ENCODE data around the gene TOX2.

TOX2 gene, protein sequence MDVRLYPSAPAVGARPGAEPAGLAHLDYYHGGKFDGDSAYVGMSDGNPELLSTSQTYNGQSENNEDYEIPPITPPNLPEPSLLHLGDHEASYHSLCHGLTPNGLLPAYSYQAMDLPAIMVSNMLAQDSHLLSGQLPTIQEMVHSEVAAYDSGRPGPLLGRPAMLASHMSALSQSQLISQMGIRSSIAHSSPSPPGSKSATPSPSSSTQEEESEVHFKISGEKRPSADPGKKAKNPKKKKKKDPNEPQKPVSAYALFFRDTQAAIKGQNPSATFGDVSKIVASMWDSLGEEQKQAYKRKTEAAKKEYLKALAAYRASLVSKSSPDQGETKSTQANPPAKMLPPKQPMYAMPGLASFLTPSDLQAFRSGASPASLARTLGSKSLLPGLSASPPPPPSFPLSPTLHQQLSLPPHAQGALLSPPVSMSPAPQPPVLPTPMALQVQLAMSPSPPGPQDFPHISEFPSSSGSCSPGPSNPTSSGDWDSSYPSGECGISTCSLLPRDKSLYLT

DNA sequence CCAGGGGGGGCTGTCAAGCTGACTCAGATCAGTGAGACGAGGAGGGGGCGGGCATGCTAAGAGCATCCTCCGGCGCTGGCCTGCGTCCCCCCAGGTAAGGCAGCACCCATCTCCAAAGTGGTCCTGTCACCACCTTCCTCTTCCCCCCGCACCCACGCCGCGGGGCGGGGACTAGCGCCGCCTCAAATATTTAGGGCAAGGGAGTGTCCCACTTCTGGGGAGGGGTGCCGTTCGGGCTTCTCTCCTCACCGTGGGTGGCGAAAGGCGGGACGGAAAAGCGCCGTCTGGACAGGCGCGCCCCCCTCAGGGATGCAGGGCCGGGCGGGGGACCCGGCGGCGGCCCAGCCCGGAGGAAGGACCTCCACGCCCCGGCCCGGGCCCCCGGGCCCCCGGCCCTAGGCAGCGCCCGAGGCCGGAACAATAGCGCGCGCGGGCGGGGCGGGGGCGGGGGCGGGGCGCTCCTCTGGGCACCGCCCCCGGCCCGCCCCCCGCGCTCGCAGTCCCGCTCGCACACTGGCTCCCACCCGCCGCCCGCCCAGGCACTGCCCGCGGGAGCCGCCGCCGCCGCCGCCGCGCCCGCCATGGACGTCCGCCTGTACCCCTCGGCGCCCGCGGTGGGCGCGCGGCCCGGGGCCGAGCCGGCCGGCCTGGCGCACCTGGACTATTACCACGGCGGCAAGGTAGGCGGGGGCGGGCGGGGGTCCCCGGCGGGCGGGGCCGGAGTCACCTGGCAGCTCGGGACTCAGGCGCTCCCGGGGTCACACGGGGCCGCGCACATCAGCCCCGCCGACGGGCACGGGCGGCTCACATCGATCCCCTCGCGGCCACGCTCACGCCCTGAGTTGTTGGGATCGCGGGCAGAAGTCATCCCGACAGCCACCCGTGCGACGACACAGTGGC lies at the start of gene TOX2:
TSS of gene TOX2 (plus strand) at position 542 of the 900 bp plus-strand sequence. CDS start at position 582, 40 bp downstream.
- peak; percentile 63 for DNase-seq

- no peak for DNase-seq
Measured at GRCh38 chr20:43868091-43868490, 46.6 kb upstream of the TOX2 start.

DNA sequence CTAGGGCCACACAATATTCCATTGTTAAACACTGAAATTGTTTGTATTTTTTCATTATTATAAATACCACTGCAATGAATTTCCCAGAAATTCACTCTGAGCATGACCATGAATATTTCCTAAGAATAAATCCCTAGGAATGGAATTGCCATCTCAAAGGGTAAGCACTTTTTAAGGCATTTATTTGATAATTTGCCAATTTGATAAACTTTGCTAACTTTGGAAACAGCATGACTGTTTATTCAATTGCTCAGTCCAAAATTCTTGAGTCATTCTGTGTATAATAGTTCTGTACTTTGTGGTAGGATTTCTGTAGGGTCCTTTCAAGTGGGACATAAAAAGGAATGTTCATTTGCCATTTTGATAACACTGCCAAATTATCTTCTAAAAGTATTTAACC lies 44.2 kb upstream of the TOX2 start:
- no peak for DNase-seq

GRCh38 chr20:43878776-43879175 lies 35.9 kb upstream of the TOX2 start:
- no peak for DNase-seq

- no peak for DNase-seq
Measured at GRCh38 chr20:43893930-43894329, 20.7 kb upstream of the TOX2 start.

- DNase-seq = no peak
Measured at GRCh38 chr20:43894491-43894890, 20.2 kb upstream of the TOX2 start.

- no peak for DNase-seq
Measured at GRCh38 chr20:43895235-43895634, 19.4 kb upstream of the TOX2 start.

GRCh38 chr20:43899274-43900120 lies 15.2 kb upstream of the TOX2 start:
- DNase-seq = no peak

- no peak for DNase-seq
Measured at GRCh38 chr20:43900121-43900466, 14.6 kb upstream of the TOX2 start.

DNA sequence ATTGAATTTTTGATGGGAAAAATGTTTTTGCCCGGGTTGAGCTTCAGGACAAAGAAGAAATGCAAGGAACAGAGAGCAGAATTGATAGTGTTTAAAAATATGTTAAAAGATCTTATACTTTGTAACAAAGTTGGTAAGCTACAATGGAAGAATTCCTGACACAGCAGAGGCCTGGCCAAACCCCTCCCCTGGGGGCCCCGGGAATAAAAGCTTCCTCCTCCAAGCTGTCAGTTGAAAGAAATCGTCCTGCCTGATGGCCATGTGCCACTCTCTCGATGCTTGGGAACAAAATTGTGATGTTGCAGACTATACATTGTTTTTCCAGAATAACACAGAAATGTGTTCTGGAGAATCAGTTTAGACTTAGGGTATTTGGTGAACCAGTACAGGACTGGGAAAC lies 14.2 kb upstream of the TOX2 start:
- no peak for DNase-seq

GRCh38 chr20:43901296-43901695 lies 13.4 kb upstream of the TOX2 start:
- no peak for DNase-seq

- DNase-seq = no peak
Measured at GRCh38 chr20:43903953-43904826, 10.5 kb upstream of the TOX2 start.

GRCh38 chr20:43904827-43905177 lies 9.8 kb upstream of the TOX2 start:
- no peak for DNase-seq

GRCh38 chr20:43906505-43907034 lies 8.1 kb upstream of the TOX2 start:
- no peak for DNase-seq

GRCh38 chr20:43909211-43909610 lies 5.4 kb upstream of the TOX2 start:
- DNase-seq = no peak

GRCh38 chr20:43909720-43910119 lies 4.9 kb upstream of the TOX2 start:
- no peak for DNase-seq

DNA sequence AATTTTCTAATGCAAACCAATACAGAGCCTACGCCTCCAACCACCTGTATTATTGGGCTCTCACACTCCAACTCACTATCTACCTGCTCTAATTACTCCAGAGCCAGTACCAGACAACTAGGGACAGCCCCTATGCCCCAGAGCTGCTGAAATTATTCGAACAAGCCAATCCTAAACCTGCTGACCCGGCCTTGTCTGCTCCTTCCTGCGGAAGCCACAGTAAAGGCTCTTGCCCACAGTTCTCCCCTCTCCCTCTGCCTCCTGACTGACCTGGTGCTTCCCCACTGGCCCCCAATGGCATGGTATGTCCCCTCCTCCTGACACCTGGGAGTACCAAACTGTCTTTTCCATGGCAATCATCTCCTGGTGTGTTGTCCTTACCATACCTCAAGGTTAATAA lies 4.1 kb upstream of the TOX2 start:
- DNase-seq = no peak

- no peak for DNase-seq
Measured at GRCh38 chr20:43911066-43911465, 3.6 kb upstream of the TOX2 start.

- no peak for DNase-seq
Measured at GRCh38 chr20:43913291-43914025, 1.2 kb upstream of the TOX2 start.

- DNase-seq = peak; percentile 56
Measured at GRCh38 chr20:43915211-43916072, 790 bp downstream of the TOX2 start.

Data from activated T-cell treated with anti-CD3 and anti-CD28 coated beads, Interleukin-2, amount 50 U/mL, for 1 hour (primary cell).